ENCODE data around the gene TFF1.

DNA sequence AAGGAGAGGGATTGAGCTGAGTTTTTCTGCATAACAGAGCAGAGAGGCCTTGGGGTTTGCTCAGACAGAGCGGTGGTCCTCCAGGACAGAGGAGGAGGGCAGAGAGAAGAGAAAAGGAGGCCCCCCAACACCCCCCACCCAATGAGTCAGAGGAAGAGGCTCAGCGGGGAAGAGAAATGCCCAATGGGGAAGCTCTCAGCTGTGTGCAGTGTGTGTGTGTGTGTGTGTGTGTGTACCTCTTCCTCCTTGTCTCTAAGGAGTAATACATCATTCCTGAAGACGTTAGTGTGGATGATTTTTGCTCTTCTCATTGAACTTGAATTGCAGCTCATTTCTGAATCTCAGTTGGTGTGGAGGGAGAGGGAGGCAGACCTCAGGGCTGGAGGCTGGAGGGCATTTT lies 20.8 kb upstream of the TFF1 start:
- TF ChIP-seq, protein P1, sequence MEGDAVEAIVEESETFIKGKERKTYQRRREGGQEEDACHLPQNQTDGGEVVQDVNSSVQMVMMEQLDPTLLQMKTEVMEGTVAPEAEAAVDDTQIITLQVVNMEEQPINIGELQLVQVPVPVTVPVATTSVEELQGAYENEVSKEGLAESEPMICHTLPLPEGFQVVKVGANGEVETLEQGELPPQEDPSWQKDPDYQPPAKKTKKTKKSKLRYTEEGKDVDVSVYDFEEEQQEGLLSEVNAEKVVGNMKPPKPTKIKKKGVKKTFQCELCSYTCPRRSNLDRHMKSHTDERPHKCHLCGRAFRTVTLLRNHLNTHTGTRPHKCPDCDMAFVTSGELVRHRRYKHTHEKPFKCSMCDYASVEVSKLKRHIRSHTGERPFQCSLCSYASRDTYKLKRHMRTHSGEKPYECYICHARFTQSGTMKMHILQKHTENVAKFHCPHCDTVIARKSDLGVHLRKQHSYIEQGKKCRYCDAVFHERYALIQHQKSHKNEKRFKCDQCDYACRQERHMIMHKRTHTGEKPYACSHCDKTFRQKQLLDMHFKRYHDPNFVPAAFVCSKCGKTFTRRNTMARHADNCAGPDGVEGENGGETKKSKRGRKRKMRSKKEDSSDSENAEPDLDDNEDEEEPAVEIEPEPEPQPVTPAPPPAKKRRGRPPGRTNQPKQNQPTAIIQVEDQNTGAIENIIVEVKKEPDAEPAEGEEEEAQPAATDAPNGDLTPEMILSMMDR (conservative IDR thresholded peaks at IDR 0.05) = no peak
- no peak for TF ChIP-seq EZH2 (IDR thresholded peaks at IDR 0.05; ENCODE audit: low read depth)
